ENCODE measurements around the gene SLC17A9. TPM values are rescaled to one million over a fixed set of nuclear protein-coding genes. Genes with fewer than 3 reads are reported as not detected.

SLC17A9 gene, protein sequence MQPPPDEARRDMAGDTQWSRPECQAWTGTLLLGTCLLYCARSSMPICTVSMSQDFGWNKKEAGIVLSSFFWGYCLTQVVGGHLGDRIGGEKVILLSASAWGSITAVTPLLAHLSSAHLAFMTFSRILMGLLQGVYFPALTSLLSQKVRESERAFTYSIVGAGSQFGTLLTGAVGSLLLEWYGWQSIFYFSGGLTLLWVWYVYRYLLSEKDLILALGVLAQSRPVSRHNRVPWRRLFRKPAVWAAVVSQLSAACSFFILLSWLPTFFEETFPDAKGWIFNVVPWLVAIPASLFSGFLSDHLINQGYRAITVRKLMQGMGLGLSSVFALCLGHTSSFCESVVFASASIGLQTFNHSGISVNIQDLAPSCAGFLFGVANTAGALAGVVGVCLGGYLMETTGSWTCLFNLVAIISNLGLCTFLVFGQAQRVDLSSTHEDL
- polyA plus RNA-seq (2013, experiment 1 of 2) = 14.8 TPM
- 13.7 TPM for polyA plus RNA-seq (2013, experiment 2 of 2)

DNA sequence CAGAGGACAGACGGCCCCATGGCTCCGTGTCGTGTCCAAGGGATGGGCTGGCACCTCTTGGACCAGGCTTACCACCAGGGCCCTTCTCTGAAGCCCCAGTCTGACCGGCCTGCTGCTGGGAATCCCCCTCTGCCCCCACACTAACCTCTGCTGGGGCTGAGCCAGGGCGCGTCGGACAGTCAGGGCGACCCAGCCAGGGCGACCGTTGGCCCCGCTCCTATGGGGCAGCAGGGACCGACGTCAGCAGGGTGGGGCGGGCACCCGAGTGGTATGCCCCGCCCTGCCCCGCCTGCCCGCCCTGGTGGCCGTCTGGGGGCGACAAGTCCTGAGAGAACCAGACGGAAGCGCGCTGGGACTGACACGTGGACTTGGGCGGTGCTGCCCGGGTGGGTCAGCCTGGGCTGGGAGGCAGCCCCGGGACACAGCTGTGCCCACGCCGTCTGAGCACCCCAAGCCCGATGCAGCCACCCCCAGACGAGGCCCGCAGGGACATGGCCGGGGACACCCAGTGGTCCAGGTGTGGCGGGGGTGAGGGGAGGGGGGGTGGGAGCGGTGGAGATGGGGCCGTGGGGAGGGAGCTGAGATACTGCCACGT, at the start of gene SLC17A9:
Gene SLC17A9, plus strand, starts transcription at position 337 of the 595 bp plus-strand sequence. Its CDS starts 122 bp downstream, at position 459.
- Histone ChIP-seq H2BK12ac (ENCODE audit: low read length in 2 of 2) (peak within 1 kb of the TSS; percentile 28 to 96), H2AFZ (ENCODE audit: low read depth, low read length) (peak within 1 kb of the TSS; percentile 46), H4K8ac (ENCODE audit: low read length) (peak within 1 kb of the TSS; percentile 92), H3K27me3 (ENCODE audit: control insufficient read depth in 1 of 2, insufficient read depth in 1 of 2, low read length in 2 of 2) (no peaks in the 10 kb centered on the region), H3K14ac (ENCODE audit: low read length in 2 of 2) (peak within 1 kb of the TSS in 1 of 2 experiments; percentile 94), H4K91ac (ENCODE audit: low read length) (peak within 1 kb of the TSS; percentile 97), H3K9ac (ENCODE audit: low read length) (peak within 1 kb of the TSS; percentile 76), H3K4ac (ENCODE audit: low read depth in 1 of 2, low read length in 2 of 2) (peak within 1 kb of the TSS; percentile 81 to 90), H3K27ac (ENCODE audit: low read length, poor library complexity, severe bottlenecking) (peak within 1 kb of the TSS; percentile 27), H3K18ac (ENCODE audit: low read depth in 1 of 2, low read length in 2 of 2) (peak within 1 kb of the TSS; percentile 61 to 95), H3K4me2 (ENCODE audit: low read length, poor library complexity, severe bottlenecking) (peak within 1 kb of the TSS; percentile 42), H2BK15ac (ENCODE audit: low read depth, poor library complexity, severe bottlenecking) (peak within 1 kb of the TSS; percentile 91), H2AK5ac (ENCODE audit: low read length, severe bottlenecking) (peak within 1 kb of the TSS; percentile 65), H3K4me1 (ENCODE audit: control insufficient read depth, insufficient read depth, low read depth, low read length) (peaks cover 23% of the 10 kb centered on the region), H3K23ac (ENCODE audit: low read length in 2 of 2) (peak within 1 kb of the TSS in 1 of 2 experiments; percentile 83), H3K36me3 (ENCODE audit: control insufficient read depth in 1 of 2, insufficient read depth in 2 of 2, low read depth in 1 of 2, low read length in 2 of 2) (peaks cover 35 to 37% of the 10 kb centered on the region in 2 experiments), H3K4me3 (ENCODE audit: insufficient read depth in 1 of 2, low read depth in 1 of 2, low read length in 2 of 2) (peak within 1 kb of the TSS; percentile 30 to 66), H2BK120ac (ENCODE audit: low read depth, low read length) (peak within 1 kb of the TSS; percentile 87), H3K9me3 (ENCODE audit: control insufficient read depth, low read length) (peaks cover 6% of the 10 kb centered on the region), H2BK5ac (ENCODE audit: low read depth, low read length, poor library complexity, severe bottlenecking) (no peak within 1 kb of the TSS), H3K79me1 (replicated peaks; ENCODE audit: low read length, poor library complexity, severe bottlenecking) (peaks cover 18% of the 10 kb centered on the region)
- peak; percentile 74 for DNase-seq
- 23% methylated on average over 31 of the region's 37 CpGs for WGBS

- Histone ChIP-seq H2BK15ac (ENCODE audit: low read depth, poor library complexity, severe bottlenecking) (no peak overlapping the region), H3K36me3 (ENCODE audit: control insufficient read depth in 1 of 2, insufficient read depth in 2 of 2, low read depth in 1 of 2, low read length in 2 of 2) (peaks cover 50 to 73% of the 10 kb centered on the region in 2 experiments), H3K27me3 (ENCODE audit: control insufficient read depth in 1 of 2, insufficient read depth in 1 of 2, low read length in 2 of 2) (no peaks in the 10 kb centered on the region), H4K8ac (ENCODE audit: low read length) (no peak overlapping the region), H2AK5ac (ENCODE audit: low read length, severe bottlenecking) (no peak overlapping the region), H3K4me2 (ENCODE audit: low read length, poor library complexity, severe bottlenecking) (no peak overlapping the region), H3K18ac (ENCODE audit: low read depth in 1 of 2, low read length in 2 of 2) (no peak overlapping the region), H3K4me1 (ENCODE audit: control insufficient read depth, insufficient read depth, low read depth, low read length) (peaks cover 32% of the 10 kb centered on the region), H2BK120ac (ENCODE audit: low read depth, low read length) (no peak overlapping the region), H3K14ac (ENCODE audit: low read length in 2 of 2) (peak overlapping the region in 1 of 2 experiments; percentile 79), H3K79me1 (replicated peaks; ENCODE audit: low read length, poor library complexity, severe bottlenecking) (peaks cover 28% of the 10 kb centered on the region), H3K9me3 (ENCODE audit: control insufficient read depth, low read length) (no peaks in the 10 kb centered on the region), H2BK5ac (ENCODE audit: low read depth, low read length, poor library complexity, severe bottlenecking) (no peak overlapping the region), H3K9ac (ENCODE audit: low read length) (peak overlapping the region; percentile 11), H3K4ac (ENCODE audit: low read depth in 1 of 2, low read length in 2 of 2) (no peak overlapping the region), H3K23ac (ENCODE audit: low read length in 2 of 2) (no peak overlapping the region), H2BK12ac (ENCODE audit: low read length in 2 of 2) (no peak overlapping the region), H3K4me3 (ENCODE audit: insufficient read depth in 1 of 2, low read depth in 1 of 2, low read length in 2 of 2) (no peak overlapping the region), H2AFZ (ENCODE audit: low read depth, low read length) (no peak overlapping the region), H3K27ac (ENCODE audit: low read length, poor library complexity, severe bottlenecking) (peak overlapping the region; percentile 48), H4K91ac (ENCODE audit: low read length) (peak overlapping the region; percentile 55)
- 82% methylated on average over 4 of the region's 7 CpGs for WGBS
- DNase-seq = peak; percentile 65
Observed at GRCh38 chr20:62902926-62903615, 49.4 kb upstream of the SLC17A9 start.

- H3K4me3 ChIP-seq (ENCODE audit: insufficient read depth in 1 of 2, low read depth in 1 of 2, low read length in 2 of 2) = no peak overlapping the region
- no peak overlapping the region for H3K9ac ChIP-seq (ENCODE audit: low read length)
- no peaks in the 10 kb centered on the region for H3K9me3 ChIP-seq (ENCODE audit: control insufficient read depth, low read length)
- H3K27ac ChIP-seq (ENCODE audit: low read length, poor library complexity, severe bottlenecking) = no peak overlapping the region
- no peak overlapping the region for H4K8ac ChIP-seq (ENCODE audit: low read length)
- H3K4me2 ChIP-seq (ENCODE audit: low read length, poor library complexity, severe bottlenecking) = no peak overlapping the region
- peaks cover 29% of the 10 kb centered on the region for H3K79me1 ChIP-seq (replicated peaks; ENCODE audit: low read length, poor library complexity, severe bottlenecking)
- H2BK15ac ChIP-seq (ENCODE audit: low read depth, poor library complexity, severe bottlenecking) = no peak overlapping the region
- no peak overlapping the region for H2AK5ac ChIP-seq (ENCODE audit: low read length, severe bottlenecking)
- H3K14ac ChIP-seq (ENCODE audit: low read length in 2 of 2) = no peak overlapping the region
- H3K36me3 ChIP-seq (ENCODE audit: control insufficient read depth in 1 of 2, insufficient read depth in 2 of 2, low read depth in 1 of 2, low read length in 2 of 2) = peaks cover 73 to 99% of the 10 kb centered on the region in 2 experiments
- H2BK12ac ChIP-seq (ENCODE audit: low read length in 2 of 2) = no peak overlapping the region
- 95% methylated on average over 17 of the region's 17 CpGs for WGBS
- DNase-seq = no peak
- H4K91ac ChIP-seq (ENCODE audit: low read length) = no peak overlapping the region
- H2BK120ac ChIP-seq (ENCODE audit: low read depth, low read length) = no peak overlapping the region
- peaks cover 14% of the 10 kb centered on the region for H3K4me1 ChIP-seq (ENCODE audit: control insufficient read depth, insufficient read depth, low read depth, low read length)
- no peak overlapping the region for H3K4ac ChIP-seq (ENCODE audit: low read depth in 1 of 2, low read length in 2 of 2)
- no peak overlapping the region for H2AFZ ChIP-seq (ENCODE audit: low read depth, low read length)
- no peaks in the 10 kb centered on the region for H3K27me3 ChIP-seq (ENCODE audit: control insufficient read depth in 1 of 2, insufficient read depth in 1 of 2, low read length in 2 of 2)
- H3K18ac ChIP-seq (ENCODE audit: low read depth in 1 of 2, low read length in 2 of 2) = no peak overlapping the region
- no peak overlapping the region for H3K23ac ChIP-seq (ENCODE audit: low read length in 2 of 2)
- no peak overlapping the region for H2BK5ac ChIP-seq (ENCODE audit: low read depth, low read length, poor library complexity, severe bottlenecking)
Observed at GRCh38 chr20:62905536-62906117, 46.9 kb upstream of the SLC17A9 start.
